ACHN (cell line): ENCODE data around the gene TSSC4.

Source experiments
- DNase-seq: peaks from one replicate; pipeline ENCODE4 v3.0.0-alpha.2; 2015
- in situ Hi-C: cut with HindIII; loops from 2 replicates; pipeline ENCODE4 v1.10.0; 2017; ENCODE audit warnings: low sequenced_read_pairs, low pct_ligation_motif_present, low pct_unique_long_range_greater_than_20kb

Gene TSSC4

DNA sequence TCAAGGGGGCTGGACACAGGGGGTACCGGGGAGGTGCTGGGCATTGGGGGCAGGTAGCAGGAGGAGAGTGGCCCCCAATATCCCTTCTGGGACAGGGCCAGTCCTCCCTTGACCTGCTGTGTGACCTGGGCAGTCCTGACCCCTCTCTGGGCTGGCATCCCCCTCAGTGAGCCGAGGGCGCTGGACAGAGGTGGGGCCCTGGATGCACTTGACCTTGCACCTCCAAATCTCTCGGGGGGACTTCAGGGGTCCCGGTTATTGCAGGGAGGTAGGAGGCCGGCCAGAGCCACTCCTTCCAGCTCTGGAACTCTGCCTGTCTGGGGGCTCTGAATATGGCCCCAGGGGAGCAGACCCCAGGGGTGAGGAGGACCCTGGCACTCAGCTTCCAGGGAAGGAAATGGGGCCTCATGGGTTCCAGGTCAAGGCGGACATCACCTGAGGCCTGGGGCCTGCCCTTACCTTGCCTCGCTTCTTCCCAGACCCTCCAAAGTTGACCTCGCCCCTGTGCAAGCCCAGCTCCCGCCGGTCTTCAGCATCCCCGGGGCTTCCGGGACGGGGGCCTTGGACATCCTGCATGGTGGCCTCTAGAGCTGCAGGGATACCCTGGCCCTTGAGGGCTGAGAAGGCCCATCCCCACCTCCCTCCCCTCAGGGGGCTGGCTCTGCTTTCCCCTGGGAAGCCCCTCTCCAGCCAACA, 22.1 kb downstream of the TSSC4 start:
- in situ Hi-C loops, result no loop called here
- DNase-seq, result no peak

DNA sequence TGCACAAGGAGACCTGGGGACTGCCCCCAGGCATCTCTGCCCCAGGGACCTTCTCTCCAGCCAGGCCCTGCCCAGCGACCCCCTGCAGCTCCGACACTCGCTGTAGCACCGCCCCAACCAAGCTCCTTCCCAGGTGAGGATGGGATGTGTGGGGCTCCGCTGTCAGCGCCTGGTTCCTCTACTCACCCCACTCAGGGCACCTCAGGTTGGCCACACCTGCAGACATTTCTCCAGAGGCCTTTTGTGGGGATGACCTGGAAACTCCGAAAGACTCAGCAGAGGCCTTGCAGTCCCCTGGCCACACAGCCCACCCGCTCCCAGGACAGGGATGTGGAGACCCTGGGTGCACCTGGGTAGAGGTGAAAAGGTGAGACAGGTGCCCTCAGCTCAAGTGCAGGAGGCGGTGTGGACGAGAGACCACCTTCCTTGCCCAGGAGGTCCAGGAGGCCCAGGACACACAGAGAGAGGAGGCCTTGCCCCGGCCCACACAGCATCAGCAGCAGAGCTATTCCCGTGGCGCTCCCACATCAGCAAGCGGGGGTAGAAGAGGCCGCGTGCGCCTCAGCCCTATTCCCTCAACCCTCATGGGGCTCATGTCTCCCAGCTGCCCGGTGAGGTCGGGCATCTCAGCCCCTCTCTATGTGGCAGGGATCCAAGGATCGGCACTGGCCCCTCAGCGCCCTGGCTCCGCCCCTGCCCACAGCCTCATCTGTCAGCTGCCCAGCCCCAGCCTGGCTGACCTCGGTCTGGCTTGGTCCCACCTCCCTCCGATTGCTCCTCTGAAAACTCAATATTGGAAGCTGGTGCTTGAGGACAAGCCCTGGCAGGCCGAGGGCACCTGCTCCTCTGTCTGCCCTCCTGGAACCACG, 22.8 kb downstream of the TSSC4 start:
- no peak for DNase-seq
- in situ Hi-C loops, result no loop called here

GRCh38 chr11:2424811-2425495, 24.4 kb downstream of the TSSC4 start:
- DNase-seq, result no peak
- in situ Hi-C loops, result no loop called here

GRCh38 chr11:2425506-2425905, 25.0 kb downstream of the TSSC4 start:
- in situ Hi-C loops, result no loop called here

DNA sequence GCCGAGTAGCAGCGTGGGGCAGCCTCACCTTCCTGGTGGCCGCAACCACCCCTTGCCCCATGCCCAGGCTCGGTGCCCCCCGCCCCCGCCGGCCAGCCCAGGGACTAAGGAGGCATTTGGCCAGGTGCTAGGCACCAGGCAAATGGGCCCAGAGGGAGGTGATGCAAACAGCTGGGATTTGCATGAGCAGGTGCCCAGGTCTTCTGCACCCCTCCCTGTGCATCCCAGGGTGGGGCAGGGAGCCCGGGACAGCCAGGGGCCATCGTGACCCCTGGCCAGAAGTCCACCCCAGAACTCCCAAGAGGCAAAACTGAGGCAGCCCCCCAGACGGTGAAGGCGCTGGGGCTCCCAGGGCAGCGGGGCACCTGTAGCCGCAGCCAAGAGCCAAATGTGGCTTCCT, 25.7 kb downstream of the TSSC4 start:
- in situ Hi-C loops, result no loop called here
- no peak for DNase-seq

More at GRCh38 chr11:2425506-2425905, 25.0 kb downstream of the TSSC4 start:
- DNase-seq, result no peak

DNA sequence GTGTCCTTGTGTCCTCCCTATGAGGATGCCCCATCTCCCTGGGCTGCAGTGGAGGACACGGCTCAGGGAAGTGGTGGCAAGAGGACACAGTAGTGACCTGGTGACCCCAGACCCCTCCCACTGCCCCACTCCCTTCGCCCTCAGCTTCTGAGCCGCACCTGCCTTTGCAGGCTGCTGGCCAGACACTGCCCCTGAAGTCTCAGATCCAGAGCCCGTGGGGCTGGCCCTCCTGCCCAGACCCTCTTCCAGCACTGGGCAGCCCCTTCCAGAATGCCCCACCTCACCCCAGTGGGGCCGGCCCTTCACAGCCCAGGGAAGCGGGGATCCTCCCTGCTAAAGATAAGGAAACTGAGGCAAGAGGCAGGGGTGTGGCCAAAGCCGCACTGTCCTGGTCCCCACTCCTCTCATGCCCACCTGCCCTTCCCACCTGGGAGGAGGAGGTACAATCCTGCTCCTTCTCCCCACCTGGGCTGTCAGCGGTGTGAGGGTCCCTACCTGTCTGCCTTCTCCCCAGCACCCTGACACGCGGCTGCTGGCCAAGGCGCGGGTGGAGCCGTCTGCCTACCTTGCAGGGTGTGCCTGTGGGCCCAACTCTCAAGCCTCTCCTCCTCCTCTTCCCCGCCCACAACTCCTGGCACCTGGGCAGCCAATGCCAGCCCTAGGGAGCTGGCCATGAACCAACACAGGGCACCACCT, 26.4 kb downstream of the TSSC4 start:
- in situ Hi-C loops, result no loop called here
- DNase-seq, result no peak

- in situ Hi-C loops, result no loop called here
- no peak for DNase-seq
Measured at GRCh38 chr11:2427721-2428321, 27.3 kb downstream of the TSSC4 start.

DNA sequence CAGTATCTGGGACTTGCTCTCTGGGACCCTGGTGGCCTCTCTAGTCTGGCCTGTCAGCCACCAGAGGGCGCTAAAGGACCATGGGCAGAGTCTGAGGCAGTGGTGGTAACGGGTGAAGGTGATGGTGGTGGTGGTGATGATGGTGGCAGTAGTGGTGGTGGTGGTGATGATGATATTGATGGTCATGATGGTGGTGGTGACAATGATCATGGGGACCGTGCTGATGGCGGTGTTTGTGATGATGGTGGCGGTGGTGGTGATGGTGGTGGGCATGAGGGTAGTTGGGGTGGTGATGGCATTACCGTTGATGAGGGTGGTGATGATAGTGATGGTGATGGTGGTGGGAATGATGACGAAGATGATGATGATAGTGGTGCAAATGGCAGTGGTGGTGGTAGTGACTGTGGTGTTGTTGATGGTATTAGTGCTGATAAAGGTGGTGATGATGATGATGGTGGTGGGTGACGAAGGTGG, 27.8 kb downstream of the TSSC4 start:
- peak; percentile 61 for DNase-seq
- in situ Hi-C loops, result no loop called here

DNA sequence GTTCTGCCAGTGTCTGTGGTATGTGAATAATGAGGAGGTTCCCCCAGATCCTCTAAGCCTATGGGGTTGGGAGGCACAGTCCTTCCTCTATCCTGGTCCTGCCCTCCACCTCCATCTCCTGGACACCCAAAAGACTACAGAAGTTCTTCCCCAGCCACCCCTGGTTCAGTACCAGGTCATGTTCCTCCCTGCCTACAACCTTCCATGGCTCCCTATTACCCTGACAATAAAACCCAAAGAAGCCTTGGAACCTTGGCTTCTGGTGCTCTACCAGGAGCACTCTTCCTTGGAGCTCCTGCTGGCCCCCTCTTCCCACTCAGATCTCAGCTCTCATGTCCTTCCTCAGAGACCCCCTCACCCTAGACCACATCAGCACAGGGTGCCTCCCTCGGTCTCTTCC, 30.8 kb downstream of the TSSC4 start:
- in situ Hi-C loops, result no loop called here
- DNase-seq, result no peak

GRCh38 chr11:2432171-2432621, 31.6 kb downstream of the TSSC4 start:
- in situ Hi-C loops, result no loop called here

GRCh38 chr11:2432628-2433071, 32.1 kb downstream of the TSSC4 start:
- in situ Hi-C loops, result no loop called here

More at GRCh38 chr11:2432171-2432621, 31.6 kb downstream of the TSSC4 start:
- no peak for DNase-seq

GRCh38 chr11:2433106-2433925, 32.8 kb downstream of the TSSC4 start:
- in situ Hi-C loops, result no loop called here
- no peak for DNase-seq

More at GRCh38 chr11:2432628-2433071, 32.1 kb downstream of the TSSC4 start:
- no peak for DNase-seq

GRCh38 chr11:2434008-2434407, 33.5 kb downstream of the TSSC4 start:
- DNase-seq, result no peak
- in situ Hi-C loops, result no loop called here

GRCh38 chr11:2434506-2435255, 34.1 kb downstream of the TSSC4 start:
- in situ Hi-C loops, result no loop called here
- DNase-seq, result no peak

GRCh38 chr11:2435288-2436012, 34.9 kb downstream of the TSSC4 start:
- in situ Hi-C loops, result no loop called here

DNA sequence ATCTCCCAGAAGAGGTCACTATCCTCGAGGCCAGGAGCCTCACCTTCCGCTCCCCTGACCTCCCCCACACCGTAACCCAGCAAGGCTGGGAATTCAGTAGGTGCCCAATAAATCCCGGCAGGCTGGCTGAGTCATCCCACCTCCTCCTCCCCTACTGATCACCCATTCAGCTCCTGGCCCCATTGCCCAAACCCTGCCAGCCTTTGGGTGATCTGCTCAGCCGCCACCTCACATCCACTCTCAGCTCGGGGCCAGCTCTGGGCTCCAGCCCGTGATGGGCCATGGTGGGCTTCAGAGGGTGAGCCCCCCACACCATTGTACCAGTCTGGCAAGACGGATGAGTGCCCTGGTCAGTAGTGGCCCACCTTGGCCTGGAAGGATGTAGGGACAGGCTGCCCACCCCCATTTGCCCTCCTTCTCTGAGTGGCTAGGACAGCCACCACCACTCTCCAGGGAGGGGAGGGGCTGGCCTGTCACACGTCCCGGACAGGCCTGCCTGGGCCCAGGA, 35.5 kb downstream of the TSSC4 start:
- DNase-seq, result no peak
- in situ Hi-C loops, result no loop called here

More at GRCh38 chr11:2435288-2436012, 34.9 kb downstream of the TSSC4 start:
- no peak for DNase-seq
